Bronchial epithelial cell (primary cell): ENCODE data around the gene KCNK3. TPM values are rescaled to one million over a fixed set of nuclear protein-coding genes. Genes with fewer than 3 reads are reported as not detected.
A peak's percentile ranks its signal among the peaks of the same experiment; 100 is the strongest.

Experiments
- DNase-seq: peaks from one replicate; pipeline ENCODE4 v3.0.0-alpha.2; 2010; ENCODE audit warnings: low read depth
- FAIRE-seq: peaks from 2 replicates; lab custom pipeline; 2011; peaks lifted over from hg19 to GRCh38; lab: Jason Lieb, UNC
- H3K27me3 ChIP-seq: 2 replicates; pipeline ENCODE4 v1.5.1; 2011; ENCODE audit warnings: low read length; ENCODE audit not compliant: control insufficient read depth, insufficient read depth
- H3K36me3 ChIP-seq: 2 replicates; pipeline ENCODE4 v1.5.1; 2011; ENCODE audit warnings: low read length; ENCODE audit not compliant: control insufficient read depth, insufficient read depth
- H3K4me3 ChIP-seq: 2 replicates; pipeline ENCODE4 v1.5.1; 2011; ENCODE audit warnings: mild to moderate bottlenecking, low read depth, low read length, control low read depth
- CTCF ChIP-seq: IDR thresholded peaks from 2 replicates; pipeline ENCODE4 v1.5.1; 2011; ENCODE audit warnings: mild to moderate bottlenecking, moderate library complexity, low read length, control low read depth, inconsistent platforms; ENCODE audit not compliant: insufficient read depth, severe bottlenecking
- total RNA-seq: library from RNA; depleted of rRNA; stranded (reverse); fragments of >200 nt; gene quantifications from 2 replicates; pipeline ENCODE4 v1.2.1, GENCODE V29; 2014

KCNK3 gene
- total RNA-seq, 1 donor from 2014 or later: not detected

GRCh38 chr2:26707747-26708146, 15.2 kb downstream of the KCNK3 start:
- Histone ChIP-seq H3K27me3 (no peaks in the 10 kb centered on the region), H3K36me3 (no peaks in the 10 kb centered on the region), H3K4me3 (no peak overlapping the region)
- TF ChIP-seq CTCF: no peak
- FAIRE-seq: no peak
- no peak for DNase-seq

- no peak for FAIRE-seq
These were observed 15.9 kb downstream of the KCNK3 start for GRCh38 chr2:26708457-26708856.

GRCh38 chr2:26709323-26710110, 17.0 kb downstream of the KCNK3 start:
- DNase-seq: no peak
- no peak for TF ChIP-seq CTCF
- FAIRE-seq: no peak
- Histone ChIP-seq H3K27me3 (peaks cover 2% of the 10 kb centered on the region), H3K4me3 (no peak overlapping the region), H3K36me3 (no peaks in the 10 kb centered on the region)

More at GRCh38 chr2:26708457-26708856, 15.9 kb downstream of the KCNK3 start:
- Histone ChIP-seq H3K27me3 (peaks cover 2% of the 10 kb centered on the region), H3K4me3 (no peak overlapping the region), H3K36me3 (no peaks in the 10 kb centered on the region)
- no peak for DNase-seq
- no peak for TF ChIP-seq CTCF

GRCh38 chr2:26710145-26710544, 17.6 kb downstream of the KCNK3 start:
- TF ChIP-seq CTCF: no peak
- DNase-seq (no peak), FAIRE-seq (no peak)
- Histone ChIP-seq H3K27me3 (peaks cover 2% of the 10 kb centered on the region), H3K36me3 (no peaks in the 10 kb centered on the region), H3K4me3 (no peak overlapping the region)

GRCh38 chr2:26710743-26711456, 18.4 kb downstream of the KCNK3 start:
- Histone ChIP-seq H3K36me3 (no peaks in the 10 kb centered on the region), H3K27me3 (peaks cover 2% of the 10 kb centered on the region), H3K4me3 (no peak overlapping the region)
- FAIRE-seq (peak; percentile 36), DNase-seq (no peak)
- TF ChIP-seq CTCF: no peak
